DND-41 (cell line): ENCODE results near the gene RELT.

Source experiments
- EZH2 ChIP-seq: IDR thresholded peaks from 3 replicates; pipeline ENCODE4 v1.6.1; 2012; ENCODE audit warnings: borderline replicate concordance, low read depth, mild to moderate bottlenecking, moderate library complexity, low read length, inconsistent platforms; ENCODE audit not compliant: severe bottlenecking
- TF ChIP-seq, protein P1 (sequence below): IDR thresholded peaks from 2 replicates; pipeline ENCODE4 v1.5.1; 2012; ENCODE audit warnings: borderline replicate concordance, low read length, moderate library complexity, mild to moderate bottlenecking; ENCODE audit not compliant: poor library complexity, severe bottlenecking; ENCODE audit errors: extremely low read depth

DNA sequence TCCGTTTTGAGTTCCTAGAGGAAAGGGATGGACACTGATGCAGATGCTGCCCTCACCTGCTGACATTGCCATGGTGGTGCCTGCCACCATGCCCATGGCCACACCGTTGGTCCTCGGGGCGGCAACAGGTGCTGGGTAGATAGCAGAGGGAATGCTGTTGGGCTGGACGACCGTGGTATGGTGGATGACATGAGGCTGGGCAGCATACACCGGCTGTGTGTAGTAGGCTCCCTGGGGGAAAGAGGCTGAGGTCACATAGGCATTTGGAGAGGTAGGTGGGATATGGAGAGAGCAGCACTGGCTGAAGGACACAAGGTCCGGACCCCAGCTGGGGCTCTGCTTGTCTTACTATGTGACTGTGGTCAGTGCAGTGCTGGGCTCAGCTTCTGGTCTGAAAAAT, 33.2 kb downstream of the RELT start:
- TF ChIP-seq, protein P1, sequence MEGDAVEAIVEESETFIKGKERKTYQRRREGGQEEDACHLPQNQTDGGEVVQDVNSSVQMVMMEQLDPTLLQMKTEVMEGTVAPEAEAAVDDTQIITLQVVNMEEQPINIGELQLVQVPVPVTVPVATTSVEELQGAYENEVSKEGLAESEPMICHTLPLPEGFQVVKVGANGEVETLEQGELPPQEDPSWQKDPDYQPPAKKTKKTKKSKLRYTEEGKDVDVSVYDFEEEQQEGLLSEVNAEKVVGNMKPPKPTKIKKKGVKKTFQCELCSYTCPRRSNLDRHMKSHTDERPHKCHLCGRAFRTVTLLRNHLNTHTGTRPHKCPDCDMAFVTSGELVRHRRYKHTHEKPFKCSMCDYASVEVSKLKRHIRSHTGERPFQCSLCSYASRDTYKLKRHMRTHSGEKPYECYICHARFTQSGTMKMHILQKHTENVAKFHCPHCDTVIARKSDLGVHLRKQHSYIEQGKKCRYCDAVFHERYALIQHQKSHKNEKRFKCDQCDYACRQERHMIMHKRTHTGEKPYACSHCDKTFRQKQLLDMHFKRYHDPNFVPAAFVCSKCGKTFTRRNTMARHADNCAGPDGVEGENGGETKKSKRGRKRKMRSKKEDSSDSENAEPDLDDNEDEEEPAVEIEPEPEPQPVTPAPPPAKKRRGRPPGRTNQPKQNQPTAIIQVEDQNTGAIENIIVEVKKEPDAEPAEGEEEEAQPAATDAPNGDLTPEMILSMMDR, result no peak
- TF ChIP-seq EZH2, result no peak
